Spinal cord (tissue), 10 donors: Measurements from ENCODE around the gene MICOS13. TPM values are rescaled to one million over a fixed set of nuclear protein-coding genes. Genes with fewer than 3 reads are reported as not detected.

ENCODE experiments used
- DNase-seq, 6 donors: peaks; one replicate each; pipeline versions ENCODE4 v3.0.0 to v3.0.0-alpha.2; 2013 to 2015; ENCODE audit warnings: low spot score in 6 of 6, low read depth in 4 of 6
- H3K27ac ChIP-seq: one replicate; pipeline ENCODE4 v1.5.1; 2013; ENCODE audit warnings: low read depth, low read length, control low read depth
- H3K27me3 ChIP-seq: one replicate; pipeline ENCODE4 v1.6.1; 2013; ENCODE audit warnings: low read length; ENCODE audit not compliant: control insufficient read depth, insufficient read depth
- H3K36me3 ChIP-seq: one replicate; pipeline ENCODE4 v1.6.1; 2013; ENCODE audit warnings: low read length; ENCODE audit not compliant: control insufficient read depth, insufficient read depth
- H3K4me1 ChIP-seq: one replicate; pipeline ENCODE4 v1.6.1; 2013; ENCODE audit warnings: low read length; ENCODE audit not compliant: control insufficient read depth, insufficient read depth
- H3K4me3 ChIP-seq: one replicate; pipeline ENCODE4 v1.5.1; 2013; ENCODE audit warnings: low read depth, low read length, control low read depth
- H3K9me3 ChIP-seq: one replicate; pipeline ENCODE4 v1.6.1; 2013; ENCODE audit warnings: low read length; ENCODE audit not compliant: control insufficient read depth, insufficient read depth
- WGBS: methylation state at CpG from one replicate; pipeline ENCODE4 v1.1.5; 2013; ENCODE audit warnings: missing lambda C conversion rate; ENCODE audit not compliant: insufficient coverage; 5-methylcytosine and 5-hydroxymethylcytosine counted together
- polyA plus RNA-seq, 2 donors: library from polyadenylated mRNA; unstranded; fragments of 120-200 nt; gene quantifications; one replicate each; pipeline ENCODE4 v1.2.1, GENCODE V29; 2013; ENCODE audit not compliant: insufficient read length in 2 of 2
- total RNA-seq, 2 donors: library from RNA; depleted of rRNA in 1 of 2; stranded (reverse); fragments of 120-200 nt in 1 of 2; fragments of >200 nt in 1 of 2; gene quantifications; one replicate each; pipeline versions ENCODE4 v1.2.3 to v1.2.4, GENCODE V29; 2013 to 2014
- donor health status: healthy.

Gene MICOS13
- total and polyA plus RNA-seq, 4 donors = 27.2 to 83.1 (median 74.6) TPM

- DNase-seq = no peak
- H3K27me3 ChIP-seq = no peaks in the 10 kb centered on the region
- H3K27ac ChIP-seq = no peak overlapping the region
- WGBS = 98% methylated on average over 22 of the region's 22 CpGs
- no peak overlapping the region for H3K4me3 ChIP-seq
- no peaks in the 10 kb centered on the region for H3K4me1 ChIP-seq
- peaks cover 87% of the 10 kb centered on the region for H3K36me3 ChIP-seq
- no peaks in the 10 kb centered on the region for H3K9me3 ChIP-seq
Observed at GRCh38 chr19:5700455-5701092, 20.3 kb upstream of the MICOS13 start.

- no peaks in the 10 kb centered on the region for H3K27me3 ChIP-seq
- peaks cover 88% of the 10 kb centered on the region for H3K36me3 ChIP-seq
- H3K4me1 ChIP-seq = no peaks in the 10 kb centered on the region
- WGBS = 90% methylated on average over 37 of the region's 38 CpGs
- no peak overlapping the region for H3K27ac ChIP-seq
- no peaks in the 10 kb centered on the region for H3K9me3 ChIP-seq
- no peak for DNase-seq
- no peak overlapping the region for H3K4me3 ChIP-seq
Observed at GRCh38 chr19:5698635-5699422, 18.5 kb upstream of the MICOS13 start.

- no peak overlapping the region for H3K4me3 ChIP-seq
- peaks cover 88% of the 10 kb centered on the region for H3K36me3 ChIP-seq
- WGBS = 81% methylated on average over 29 of the region's 30 CpGs
- no peak overlapping the region for H3K27ac ChIP-seq
- DNase-seq = no peak
- no peaks in the 10 kb centered on the region for H3K27me3 ChIP-seq
- H3K9me3 ChIP-seq = no peaks in the 10 kb centered on the region
- no peaks in the 10 kb centered on the region for H3K4me1 ChIP-seq
Observed at GRCh38 chr19:5697890-5698634, 17.7 kb upstream of the MICOS13 start.

GRCh38 chr19:5697022-5697889 lies 16.9 kb upstream of the MICOS13 start:
- Histone ChIP-seq H3K4me3 (no peak overlapping the region), H3K27me3 (no peaks in the 10 kb centered on the region), H3K9me3 (no peaks in the 10 kb centered on the region), H3K36me3 (peaks cover 95% of the 10 kb centered on the region), H3K27ac (no peak overlapping the region), H3K4me1 (peaks cover 3% of the 10 kb centered on the region)
- DNase-seq = no peak
- WGBS = 85% methylated on average over 23 of the region's 25 CpGs

- no peaks in the 10 kb centered on the region for H3K27me3 ChIP-seq
- H3K9me3 ChIP-seq = no peaks in the 10 kb centered on the region
- no peak for DNase-seq
- peaks cover 99% of the 10 kb centered on the region for H3K36me3 ChIP-seq
- peaks cover 11% of the 10 kb centered on the region for H3K4me1 ChIP-seq
- no peak overlapping the region for H3K27ac ChIP-seq
- WGBS = 91% methylated on average over 42 of the region's 42 CpGs
- H3K4me3 ChIP-seq = no peak overlapping the region
Observed at GRCh38 chr19:5696196-5697021, 16.1 kb upstream of the MICOS13 start.

- Histone ChIP-seq H3K36me3 (peaks cover 99% of the 10 kb centered on the region), H3K4me1 (peaks cover 18% of the 10 kb centered on the region), H3K4me3 (no peak overlapping the region), H3K9me3 (no peaks in the 10 kb centered on the region), H3K27me3 (no peaks in the 10 kb centered on the region), H3K27ac (no peak overlapping the region)
- WGBS = 84% methylated on average over 28 of the region's 28 CpGs
- DNase-seq = no peak
Observed at GRCh38 chr19:5695649-5696195, 15.4 kb upstream of the MICOS13 start.

GRCh38 chr19:5694956-5695648 lies 14.8 kb upstream of the MICOS13 start:
- H3K36me3 ChIP-seq = peaks cover 96% of the 10 kb centered on the region
- peaks cover 24% of the 10 kb centered on the region for H3K4me1 ChIP-seq
- no peak overlapping the region for H3K27ac ChIP-seq
- H3K27me3 ChIP-seq = no peaks in the 10 kb centered on the region
- H3K4me3 ChIP-seq = no peak overlapping the region
- WGBS = 85% methylated on average over 7 of the region's 8 CpGs
- H3K9me3 ChIP-seq = no peaks in the 10 kb centered on the region
- no peak for DNase-seq
